GM12878 (cell line): Measurements from ENCODE around the gene FOXP3. TPM values are rescaled to one million over a fixed set of nuclear protein-coding genes. Genes with fewer than 3 reads are reported as not detected.

Experiments used
- ATAC-seq: fragments of 200-7000 bp; cut with Tn5 transposase; 3 replicates; pipeline ENCODE4 v1.9.1; 2020; ENCODE audit warnings: mild to moderate bottlenecking, moderate library complexity
- BruUV-seq: library from RNA; stranded (reverse); fragments of 400-500 nt; replicated peaks from 2 replicates; lab custom pipeline; 2021; lab: Mats Ljungman, UMichigan
- CTCF ChIA-PET: fragments of 300-600 bp; sonication (Branson Sonifier 250); formaldehyde crosslinking; extraction: SDS; loops from one replicate; lab custom pipeline; 2021; ENCODE audit warnings: inconsistent platforms; lab: Yijun Ruan, JAX
- POLR2A ChIA-PET: fragments of 350-600 bp; formaldehyde crosslinking; extraction: SDS; loops from one replicate; lab custom pipeline; 2021; ENCODE audit warnings: inconsistent platforms; lab: Charles Lee
- RAD21 ChIA-PET: fragments of 300-600 bp; sonication (Branson Sonifier 250); formaldehyde crosslinking; loops from one replicate; lab custom pipeline; 2023; ENCODE audit warnings: antibody characterized with exemption; ENCODE audit not compliant: unreplicated experiment; lab: Charles Lee
- SMC1A ChIA-PET: fragments of 300-600 bp; sonication (Branson Sonifier 250); formaldehyde crosslinking; loops from one replicate; lab custom pipeline; 2023; ENCODE audit not compliant: unreplicated experiment, uncharacterized antibody; lab: Charles Lee
- DNase-seq: peaks from one replicate; pipeline ENCODE4 v3.0.0-alpha.2; 2011; ENCODE audit warnings: low read depth, low spot score
- FAIRE-seq: peaks from 3 replicates; lab custom pipeline; 2011; peaks lifted over from hg19 to GRCh38; lab: Jason Lieb, UNC
- H2AFZ ChIP-seq: 2 replicates; pipeline ENCODE4 v1.6.0; 2011; ENCODE audit warnings: low read depth, low read length, control low read depth; ENCODE audit not compliant: control insufficient read depth
- H3K27ac ChIP-seq: 2 replicates; pipeline ENCODE4 v1.5.1; 2011; ENCODE audit warnings: control low read depth; ENCODE audit not compliant: control insufficient read depth, insufficient read depth
- H3K27me3 ChIP-seq, 2 experiments: replicated peaks in 1 of 2; 2 replicates each; pipeline versions ENCODE4 v1.6.0 to v1.6.1; 2011; ENCODE audit warnings: low read length in 1 of 2; ENCODE audit not compliant: control insufficient read depth in 2 of 2, insufficient read depth in 2 of 2
- H3K36me3 ChIP-seq, 2 experiments: 2 replicates each; pipeline ENCODE4 v1.5.1; 2011; ENCODE audit warnings: low read length in 1 of 2; ENCODE audit not compliant: control insufficient read depth in 2 of 2, insufficient read depth in 2 of 2
- H3K4me1 ChIP-seq: 2 replicates; pipeline ENCODE4 v1.6.1; 2011; ENCODE audit warnings: mild to moderate bottlenecking, low read length, moderate library complexity, mixed read lengths; ENCODE audit not compliant: control insufficient read depth, insufficient read depth
- H3K4me2 ChIP-seq: 2 replicates; pipeline ENCODE4 v1.6.0; 2011; ENCODE audit warnings: control low read depth; ENCODE audit not compliant: control insufficient read depth, insufficient read depth
- H3K4me3 ChIP-seq: fragments of 200-600 bp; sonication (generic); 2 replicates; pipeline ENCODE4 v1.5.1; 2016
- H3K79me2 ChIP-seq: 2 replicates; pipeline ENCODE4 v1.6.0; 2011; ENCODE audit warnings: low read length; ENCODE audit not compliant: control insufficient read depth, insufficient read depth
- H3K9ac ChIP-seq: 2 replicates; pipeline ENCODE4 v1.8.0; 2011; ENCODE audit warnings: low read length, control low read depth, mixed read lengths; ENCODE audit not compliant: control insufficient read depth, insufficient read depth
- H3K9me3 ChIP-seq: replicated peaks from 3 replicates; pipeline ENCODE4 v1.5.1; 2011; ENCODE audit warnings: mild to moderate bottlenecking, low read length; ENCODE audit not compliant: control insufficient read depth, insufficient read depth
- H4K20me1 ChIP-seq: 2 replicates; pipeline ENCODE4 v1.6.0; 2011; ENCODE audit not compliant: control insufficient read depth, insufficient read depth
- CUX1 ChIP-seq: IDR thresholded peaks from 2 replicates; pipeline ENCODE4 v1.6.1; 2012; ENCODE audit warnings: improper control_type of control experiment, low read depth, low read length; ENCODE audit not compliant: insufficient replicate concordance
- ESRRA ChIP-seq: IDR thresholded peaks from 2 replicates; pipeline ENCODE4 v1.6.1; 2012; ENCODE audit warnings: mild to moderate bottlenecking, low read length, improper control_type of control experiment
- KDM1A ChIP-seq: fragments of 200-600 bp; sonication (generic); IDR thresholded peaks from 2 replicates; pipeline ENCODE4 v1.6.1; 2016; ENCODE audit warnings: borderline replicate concordance
- MXI1 ChIP-seq: fragments of 150-350 bp; IDR thresholded peaks from 2 replicates; pipeline ENCODE4 v1.6.1; 2011; ENCODE audit warnings: low read depth, mild to moderate bottlenecking, inconsistent platforms, low read length, improper control_type of control experiment
- MYC ChIP-seq: IDR thresholded peaks from 2 replicates; pipeline ENCODE4 v1.6.1; 2011; ENCODE audit warnings: mild to moderate bottlenecking, low read length, moderate library complexity, inconsistent platforms; ENCODE audit not compliant: insufficient read depth, insufficient replicate concordance, insufficient read length, severe bottlenecking
- POU2F2 ChIP-seq: IDR thresholded peaks from 3 replicates; pipeline ENCODE4 v1.6.1; 2011; ENCODE audit warnings: low read depth, mild to moderate bottlenecking, low read length, borderline replicate concordance
- ZNF24 ChIP-seq: fragments of 450-650 bp; IDR thresholded peaks from 2 replicates; pipeline ENCODE4 v1.6.1; 2017; ENCODE audit warnings: antibody characterized with exemption, mild to moderate bottlenecking
- ZNF592 ChIP-seq: fragments of 450-650 bp; IDR thresholded peaks from 2 replicates; pipeline ENCODE4 v1.6.1; 2017; ENCODE audit warnings: mild to moderate bottlenecking, moderate library complexity
- WGBS: methylation state at CpG from one replicate; pipeline ENCODE4 v1.1.6; 2016; ENCODE audit warnings: low lambda C conversion rate; ENCODE audit not compliant: insufficient replicate concordance, insufficient coverage; ENCODE audit errors: missing lambda C conversion rate; 5-methylcytosine and 5-hydroxymethylcytosine counted together
- in situ Hi-C: fragments of 300-500 bp; cut with MboI; formaldehyde crosslinking; loops from 9 replicates; pipeline ENCODE4 v1.14.3; 2018; ENCODE audit warnings: mixed read lengths
- intact Hi-C: fragments of 100-400 bp; cut with micrococcal nuclease; formaldehyde crosslinking; loops from one replicate; pipeline ENCODE4 v1.14.2; 2022; ENCODE audit not compliant: unreplicated experiment
- polyA plus RNA-seq, 11 experiments: library from polyadenylated mRNA; depleted of rRNA in 4 of 11; unstranded in 6 of 11; stranded (reverse) in 5 of 11; fragments of >200 nt; fragmentation: Nextera tagmentation in 4 of 11; fragmentation: Illumina TruSeq in 1 of 11; extraction: Ambion mirVana in 4 of 11; extraction: Trizol in 1 of 11; gene quantifications; 1 replicate in 1 of 11; 2 replicates in 10 of 11; pipeline versions ENCODE4 v1.2.1 to v1.2.3, GENCODE V29; 2011 to 2016; ENCODE audit warnings: inconsistent platforms in 2 of 11, missing spikeins in 2 of 11, low read depth in 1 of 11
- total RNA-seq, 4 experiments: library from RNA; depleted of rRNA in 3 of 4; stranded (reverse); fragments of >200 nt in 3 of 4; fragmentation: Illumina TruSeq in 1 of 4; extraction: Trizol in 1 of 4; gene quantifications; 2 replicates each; pipeline versions ENCODE4 v1.2.1 to v1.2.3, GENCODE V29; 2013 to 2021

The FOXP3 gene
- total and polyA plus RNA-seq, 10 of the 15 experiments (the other 5 are each of a cell fraction or from before 2014, with no cell fraction given): 0.02 to 0.21 (median 0.08) TPM; not detected in 3

- POLR2A ChIA-PET: no interaction called here
- Histone ChIP-seq H3K4me2 (no peak overlapping the region), H3K9ac (no peak overlapping the region), H3K27me3 (no peaks in the 10 kb centered on the region), H3K9me3 (no peaks in the 10 kb centered on the region), H2AFZ (no peak overlapping the region), H3K79me2 (no peaks in the 10 kb centered on the region), H3K4me1 (no peaks in the 10 kb centered on the region), H3K27ac (no peak overlapping the region), H3K36me3 (no peaks in the 10 kb centered on the region), H4K20me1 (no peaks in the 10 kb centered on the region), H3K4me3 (no peak overlapping the region)
- intact Hi-C loops: no loop called here
- BruUV-seq: no TSS peak
- CTCF ChIA-PET: interaction anchor here (0.5 kb wide), 1 partner anchor 51 kb away, joined by 4 read pairs; no protein-coding TSS in a partner anchor
- RAD21 ChIA-PET: no interaction called here
- SMC1A ChIA-PET: no interaction called here
- in situ Hi-C loops: no loop called here
- whole genome bisulfite sequencing: 41% methylated on average over 6 of the region's 6 CpGs
- DNase-seq (no peak), FAIRE-seq (no peak), ATAC-seq (no peak)
- no peak for TF ChIP-seq ZNF24
- no peak for TF ChIP-seq ZNF592
- no peak for TF ChIP-seq POU2F2
- TF ChIP-seq MYC: no peak
- TF ChIP-seq KDM1A: no peak
- TF ChIP-seq MXI1: no peak
- no peak for TF ChIP-seq CUX1
- no peak for TF ChIP-seq ESRRA
Measured at GRCh38 chrX:49204017-49204416, 60.5 kb downstream of the FOXP3 start.
